GM19467 (cell line): ENCODE measurements around the gene TMEM214.

ENCODE experiments used
- ATAC-seq: cut with Tn5 transposase; IDR thresholded peaks from one replicate; pipeline ENCODE4 v1.9.1; 2021; ENCODE audit warnings: mild to moderate bottlenecking, moderate library complexity; ENCODE audit not compliant: unreplicated experiment

Gene TMEM214

GRCh38 chr2:27082773-27083409 is 50.1 kb downstream of the TMEM214 start:
- ATAC-seq: no peak

GRCh38 chr2:27083410-27084296 is 50.9 kb downstream of the TMEM214 start:
- ATAC-seq: no peak

GRCh38 chr2:27084297-27085061 is 51.7 kb downstream of the TMEM214 start:
- ATAC-seq: no peak

GRCh38 chr2:27085062-27085672 is 52.4 kb downstream of the TMEM214 start:
- no peak for ATAC-seq

GRCh38 chr2:27085673-27086089 is 52.9 kb downstream of the TMEM214 start:
- ATAC-seq: peak; percentile 9

GRCh38 chr2:27086090-27086723 is 53.4 kb downstream of the TMEM214 start:
- ATAC-seq: peak; percentile 64

GRCh38 chr2:27086724-27087593 is 54.2 kb downstream of the TMEM214 start, which contains the start of gene KHK:
Gene KHK (plus strand): TSS chr2:27086772. CDS start chr2:27087260, 488 bp downstream.
- ATAC-seq: no peak

GRCh38 chr2:27087823-27088410 is 55.2 kb downstream of the TMEM214 start:
- ATAC-seq: no peak

- ATAC-seq: no peak
Measured at GRCh38 chr2:27088634-27089033, 55.9 kb downstream of the TMEM214 start.

GRCh38 chr2:27089111-27089954 is 56.6 kb downstream of the TMEM214 start:
- ATAC-seq: no peak
